Kidney (tissue), 14 donors: ENCODE data around the gene ARHGAP26. TPM values are rescaled to one million over a fixed set of nuclear protein-coding genes. Genes with fewer than 3 reads are reported as not detected.

Experiments used
- DNase-seq, 5 donors: peaks; one replicate each; pipeline ENCODE4 v3.0.0-alpha.2; 2013 to 2020
- FAIRE-seq: peaks from 2 replicates; lab custom pipeline; 2012; peaks lifted over from hg19 to GRCh38; lab: Jason Lieb, UNC
- H3K27ac ChIP-seq, 2 donors: one replicate each; pipeline ENCODE4 v1.7.0; 2013; ENCODE audit warnings: low read depth in 2 of 2, low read length in 2 of 2, inconsistent platforms in 1 of 2
- H3K27me3 ChIP-seq: one replicate; pipeline ENCODE4 v1.7.1; 2013; ENCODE audit warnings: low read length, inconsistent platforms; ENCODE audit not compliant: control insufficient read depth, insufficient read depth
- H3K36me3 ChIP-seq, 3 donors: one replicate each; pipeline versions ENCODE4 v1.7.0 to v1.7.1; 2013; ENCODE audit warnings: low read length in 3 of 3, control low read depth in 1 of 3, inconsistent platforms in 1 of 3; ENCODE audit not compliant: insufficient read depth in 3 of 3, control insufficient read depth in 2 of 3
- H3K4me1 ChIP-seq, 3 donors: one replicate each; pipeline versions ENCODE4 v1.7.0 to v1.7.1; 2013; ENCODE audit warnings: low read length in 3 of 3, inconsistent platforms in 1 of 3, low read depth in 1 of 3; ENCODE audit not compliant: control insufficient read depth in 2 of 3, insufficient read depth in 2 of 3
- H3K4me3 ChIP-seq, 3 donors: one replicate each; pipeline versions ENCODE4 v1.7.0 to v1.8.1; 2013; ENCODE audit warnings: low read length in 3 of 3, control low read depth in 1 of 3, inconsistent platforms in 1 of 3
- H3K9ac ChIP-seq, 3 donors: one replicate each; pipeline versions ENCODE4 v1.7.0 to v1.7.1; 2013; ENCODE audit warnings: low read length in 3 of 3, control low read depth in 1 of 3, inconsistent platforms in 1 of 3
- H3K9me3 ChIP-seq, 3 donors: one replicate each; pipeline versions ENCODE4 v1.7.0 to v1.7.1; 2013; ENCODE audit warnings: low read length in 3 of 3, control low read depth in 1 of 3, inconsistent platforms in 1 of 3; ENCODE audit not compliant: control insufficient read depth in 2 of 3, insufficient read depth in 1 of 3
- CTCF ChIP-seq: IDR thresholded peaks from 3 replicates; pipeline ENCODE4 v1.5.1; 2012; ENCODE audit warnings: mild to moderate bottlenecking, moderate library complexity, borderline replicate concordance; ENCODE audit not compliant: insufficient read depth; ENCODE audit errors: extremely low read depth
- intact Hi-C: fragments of 100-400 bp; cut with DNase I; formaldehyde crosslinking; loops from one replicate; pipeline ENCODE4 v1.11.1; 2022
- polyA plus RNA-seq: library from polyadenylated mRNA; stranded (reverse); fragments of 350-450 nt; fragmentation: Illumina TruSeq; extraction: RNeasy Lipid Tissue Mini Kit (QIAGEN cat#74804); gene quantifications from one replicate; pipeline ENCODE4 v1.2.3, GENCODE V29; 2014; ENCODE audit warnings: low read depth, low replicate concordance; ENCODE audit not compliant: insufficient read depth
- total RNA-seq: library from RNA; stranded (reverse); fragmentation: NEBNext Ultra II Directional; extraction: Animal tissue kit (Norgen Biotek cat#: 25700); gene quantifications from one replicate; pipeline ENCODE4 v1.2.1, GENCODE V29; 2021
- donor health status: control.
- donor health status: control.
- donor health status: control.
- donor health status: control.
- donor health status: control.
- donor health status: DM: yes; HTN: yes; CAD: no.
- donor health status: Normal renal cell carcinoma (clear cell type).

ARHGAP26 gene
- total and polyA plus RNA-seq, 2 donors from 2014 or later: 2.5 to 85.7 TPM

GRCh38 chr5:143165049-143165880 is 395.1 kb downstream of the ARHGAP26 start:
- TF ChIP-seq CTCF: no peak
- DNase-seq (no peak), FAIRE-seq (no peak)
- no peaks in the 10 kb centered on the region for H3K9me3 ChIP-seq
- no peak overlapping the region for H3K27ac ChIP-seq
- peaks cover 0 to 8% (median 2%) of the 10 kb centered on the region in 3 donors for H3K4me1 ChIP-seq
- H3K36me3 ChIP-seq: no peaks in the 10 kb centered on the region
- no peak overlapping the region for H3K4me3 ChIP-seq
- H3K9ac ChIP-seq: no peak overlapping the region
- intact Hi-C loops: no loop called here
- H3K27me3 ChIP-seq: no peaks in the 10 kb centered on the region

- H3K4me3 ChIP-seq: no peak overlapping the region
- H3K27me3 ChIP-seq: no peaks in the 10 kb centered on the region
- DNase-seq: no peak
- H3K9me3 ChIP-seq: no peaks in the 10 kb centered on the region
- H3K36me3 ChIP-seq: no peaks in the 10 kb centered on the region
- peaks cover 0 to 8% (median 2%) of the 10 kb centered on the region in 3 donors for H3K4me1 ChIP-seq
- H3K27ac ChIP-seq: peak overlapping the region in 1 of 2 donors; percentile 46
- no peak overlapping the region for H3K9ac ChIP-seq
- TF ChIP-seq CTCF: no peak
- no peak for FAIRE-seq
- intact Hi-C loops: no loop called here
Observed at GRCh38 chr5:143166090-143166489, 395.9 kb downstream of the ARHGAP26 start.

- peaks cover 0 to 8% (median 2%) of the 10 kb centered on the region in 3 donors for H3K4me1 ChIP-seq
- intact Hi-C loops: no loop called here
- no peak overlapping the region for H3K9ac ChIP-seq
- no peak for TF ChIP-seq CTCF
- H3K4me3 ChIP-seq: no peak overlapping the region
- FAIRE-seq (peak; percentile 57), DNase-seq (peak in 3 of 5 donors; percentile 17 to 73 (median 41))
- H3K36me3 ChIP-seq: no peaks in the 10 kb centered on the region
- no peaks in the 10 kb centered on the region for H3K9me3 ChIP-seq
- no peaks in the 10 kb centered on the region for H3K27me3 ChIP-seq
- peak overlapping the region in 1 of 2 donors; percentile 46 for H3K27ac ChIP-seq
Observed at GRCh38 chr5:143166661-143167420, 396.7 kb downstream of the ARHGAP26 start.
